Duodenal mucosa (tissue), 2 donors: ENCODE results near the gene ADD1.

ENCODE experiments used
- H3K27ac ChIP-seq: one replicate; pipeline ENCODE4 v1.7.0; 2013; ENCODE audit warnings: low read depth, low read length
- H3K27me3 ChIP-seq, 2 donors: one replicate each; pipeline ENCODE4 v1.7.0; 2013; ENCODE audit warnings: low read length in 2 of 2, control low read depth in 1 of 2; ENCODE audit not compliant: insufficient read depth in 2 of 2, control insufficient read depth in 1 of 2
- H3K36me3 ChIP-seq, 2 donors: one replicate each; pipeline ENCODE4 v1.7.0; 2013; ENCODE audit warnings: low read length in 2 of 2, control low read depth in 1 of 2; ENCODE audit not compliant: insufficient read depth in 2 of 2, control insufficient read depth in 1 of 2
- H3K4me1 ChIP-seq, 2 donors: one replicate each; pipeline ENCODE4 v1.7.0; 2013; ENCODE audit warnings: low read length in 2 of 2, control low read depth in 1 of 2; ENCODE audit not compliant: insufficient read depth in 2 of 2, control insufficient read depth in 1 of 2
- H3K4me3 ChIP-seq, 2 donors: one replicate each; pipeline ENCODE4 v1.7.0; 2013; ENCODE audit warnings: low read length in 2 of 2, low read depth in 1 of 2
- H3K9ac ChIP-seq, 2 donors: one replicate each; pipeline ENCODE4 v1.7.0; 2013; ENCODE audit warnings: low read length in 2 of 2, low read depth in 1 of 2
- H3K9me3 ChIP-seq, 2 donors: one replicate each; pipeline ENCODE4 v1.7.0; 2013; ENCODE audit warnings: low read length in 2 of 2, control low read depth in 1 of 2; ENCODE audit not compliant: control insufficient read depth in 1 of 2

Gene ADD1

DNA sequence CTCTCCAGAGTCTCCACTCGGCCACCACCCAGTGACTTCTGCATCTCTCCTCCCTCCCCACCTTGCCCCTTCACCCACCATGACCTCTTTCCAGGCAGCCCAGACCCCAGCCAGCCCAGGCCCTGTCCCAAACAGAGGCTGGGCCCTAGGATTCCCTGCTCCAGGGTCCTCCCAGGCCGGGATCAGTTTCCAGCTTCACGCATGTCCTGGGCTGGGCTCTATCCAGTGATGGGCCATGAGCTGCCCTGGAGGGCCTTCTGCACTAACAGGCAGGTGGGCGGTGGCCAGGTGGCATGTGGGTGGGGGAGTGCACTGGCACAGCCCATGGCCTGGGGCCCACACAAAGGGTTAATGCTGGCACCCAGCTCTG, 20.4 kb upstream of the ADD1 start:
- Histone ChIP-seq H3K4me3 (no peak overlapping the region), H3K9me3 (no peaks in the 10 kb centered on the region), H3K4me1 (peaks cover 7 to 20% of the 10 kb centered on the region in 2 donors), H3K27ac (no peak overlapping the region), H3K27me3 (no peaks in the 10 kb centered on the region), H3K9ac (no peak overlapping the region), H3K36me3 (peaks cover 20 to 71% of the 10 kb centered on the region in 2 donors)

DNA sequence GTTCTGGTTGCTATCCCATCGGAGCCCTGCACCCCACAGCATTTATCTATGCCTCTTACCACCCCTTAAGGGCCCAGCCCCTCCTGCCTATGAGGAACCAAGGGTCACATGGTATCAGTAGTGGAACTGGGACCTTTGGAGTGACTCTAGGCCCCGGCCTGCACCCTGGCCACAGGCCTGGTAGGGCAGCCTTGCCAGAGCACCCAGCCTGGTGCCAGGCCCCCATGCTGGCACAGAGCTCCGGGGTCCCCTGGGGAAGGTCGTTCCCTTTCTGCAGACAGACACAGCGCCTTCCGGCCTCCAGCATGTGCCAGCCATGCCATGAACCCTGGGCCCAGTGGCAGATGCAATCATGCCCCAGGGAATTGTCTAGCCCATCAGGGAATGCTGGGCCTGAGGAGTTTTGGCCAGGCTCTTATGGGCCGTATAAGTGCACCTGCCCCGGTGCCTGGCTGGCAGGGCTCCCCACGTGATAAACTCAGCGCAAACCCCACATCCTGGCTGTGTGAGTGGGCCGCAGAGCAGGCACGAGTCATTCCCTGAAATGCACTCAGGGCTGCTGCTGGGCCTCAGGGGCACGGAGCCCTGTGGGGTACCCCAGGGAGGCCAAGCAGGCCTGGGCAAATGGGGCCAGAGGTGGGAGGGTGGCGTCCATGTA, 19.8 kb upstream of the ADD1 start:
- Histone ChIP-seq H3K9ac (no peak overlapping the region), H3K4me1 (peaks cover 7 to 20% of the 10 kb centered on the region in 2 donors), H3K36me3 (peaks cover 20 to 76% of the 10 kb centered on the region in 2 donors)

GRCh38 chr4:2824329-2824835, 19.3 kb upstream of the ADD1 start:
- no peak overlapping the region for H3K4me3 ChIP-seq
- no peaks in the 10 kb centered on the region for H3K9me3 ChIP-seq
- H3K27ac ChIP-seq: no peak overlapping the region
- H3K4me1 ChIP-seq: peaks cover 7 to 19% of the 10 kb centered on the region in 2 donors
- H3K9ac ChIP-seq: no peak overlapping the region
- no peaks in the 10 kb centered on the region for H3K27me3 ChIP-seq
- H3K36me3 ChIP-seq: peaks cover 20 to 78% of the 10 kb centered on the region in 2 donors

More for the DNA sequence above, 19.8 kb upstream of the ADD1 start:
- H3K27me3 ChIP-seq: no peaks in the 10 kb centered on the region
- H3K9me3 ChIP-seq: no peaks in the 10 kb centered on the region
- H3K4me3 ChIP-seq: no peak overlapping the region
- no peak overlapping the region for H3K27ac ChIP-seq

GRCh38 chr4:2824836-2825381, 18.7 kb upstream of the ADD1 start:
- Histone ChIP-seq H3K9ac (no peak overlapping the region), H3K27ac (no peak overlapping the region), H3K27me3 (no peaks in the 10 kb centered on the region), H3K4me1 (peaks cover 7 to 15% of the 10 kb centered on the region in 2 donors), H3K9me3 (no peaks in the 10 kb centered on the region), H3K36me3 (peaks cover 20 to 83% of the 10 kb centered on the region in 2 donors), H3K4me3 (no peak overlapping the region)

DNA sequence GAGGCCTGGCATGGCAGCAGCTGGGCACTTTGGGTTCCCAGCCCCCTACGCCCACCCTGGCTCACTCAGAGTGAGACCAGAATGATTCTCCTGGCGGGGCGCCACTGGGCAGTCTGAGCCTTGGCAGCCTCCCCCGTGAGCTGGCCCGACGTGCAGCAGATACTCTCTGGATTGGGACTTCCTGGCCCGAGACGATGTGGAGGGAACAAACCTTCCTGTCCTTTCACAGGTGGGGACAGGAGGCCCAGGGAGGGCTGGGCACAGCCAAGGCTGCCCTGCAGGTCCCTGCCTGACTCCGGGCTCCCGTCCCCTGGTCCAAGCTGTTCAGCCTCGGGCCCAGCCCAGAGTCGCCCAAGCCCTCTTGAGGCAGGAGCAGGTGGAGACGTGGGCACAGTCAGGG, 17.9 kb upstream of the ADD1 start:
- Histone ChIP-seq H3K4me1 (peaks cover 7 to 15% of the 10 kb centered on the region in 2 donors), H3K4me3 (no peak overlapping the region), H3K36me3 (peaks cover 22 to 89% of the 10 kb centered on the region in 2 donors), H3K27me3 (no peaks in the 10 kb centered on the region), H3K9me3 (no peaks in the 10 kb centered on the region), H3K9ac (no peak overlapping the region), H3K27ac (no peak overlapping the region)

- Histone ChIP-seq H3K36me3 (peaks cover 23 to 93% of the 10 kb centered on the region in 2 donors), H3K27ac (no peak overlapping the region)
Observed at GRCh38 chr4:2827071-2827873, 16.4 kb upstream of the ADD1 start.

DNA sequence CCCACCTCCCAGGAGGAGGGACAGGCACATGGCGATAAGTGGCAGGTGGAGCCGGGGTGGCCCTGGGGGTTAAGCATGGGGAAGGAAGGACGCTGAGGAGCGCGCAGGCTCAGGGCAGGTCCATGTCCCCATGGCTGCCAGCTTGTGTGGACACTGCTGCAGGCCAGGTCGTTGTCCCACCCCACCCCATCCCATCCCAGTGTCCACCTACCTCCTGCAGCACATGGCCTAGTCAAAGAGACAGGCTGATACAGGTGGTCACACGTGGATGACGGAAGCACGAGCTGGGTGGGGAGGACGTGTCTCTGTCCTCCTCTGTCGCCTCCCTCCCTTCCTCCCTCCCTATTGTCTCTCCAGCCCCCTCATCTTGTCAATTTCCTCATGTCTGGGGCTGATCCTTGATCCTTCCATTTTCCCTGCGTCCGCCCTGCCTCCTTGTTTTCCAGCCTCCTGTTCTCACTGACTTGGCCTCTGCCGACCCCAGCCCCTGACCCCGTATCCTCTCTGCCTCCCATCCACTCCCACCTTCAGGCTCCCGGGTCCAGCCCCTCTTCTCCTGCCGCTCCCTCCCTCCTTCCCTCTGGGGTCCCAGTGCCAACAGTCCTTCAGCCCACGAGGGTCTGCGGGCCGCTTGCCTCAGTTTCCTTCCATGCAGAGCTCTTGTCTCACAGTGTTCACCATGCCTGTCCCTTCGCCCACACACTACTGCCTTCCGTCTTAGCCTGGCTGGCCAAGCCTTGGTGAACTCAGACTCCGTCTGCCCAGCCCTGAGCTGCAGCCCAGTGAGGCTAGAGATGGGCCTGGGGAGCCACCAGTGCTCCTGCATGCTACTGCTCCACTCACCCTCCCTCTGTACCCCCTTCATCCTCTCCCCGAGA, 15.5 kb upstream of the ADD1 start:
- Histone ChIP-seq H3K36me3 (peaks cover 23 to 93% of the 10 kb centered on the region in 2 donors), H3K4me3 (no peak overlapping the region), H3K4me1 (peaks cover 6 to 11% of the 10 kb centered on the region in 2 donors), H3K9me3 (no peaks in the 10 kb centered on the region), H3K27me3 (no peaks in the 10 kb centered on the region), H3K27ac (no peak overlapping the region), H3K9ac (no peak overlapping the region)

More at GRCh38 chr4:2827071-2827873, 16.4 kb upstream of the ADD1 start:
- H3K4me3 ChIP-seq: no peak overlapping the region
- H3K9ac ChIP-seq: no peak overlapping the region
- H3K4me1 ChIP-seq: peaks cover 7 to 15% of the 10 kb centered on the region in 2 donors
- no peaks in the 10 kb centered on the region for H3K27me3 ChIP-seq
- no peaks in the 10 kb centered on the region for H3K9me3 ChIP-seq

- Histone ChIP-seq H3K27me3 (no peaks in the 10 kb centered on the region), H3K9ac (no peak overlapping the region), H3K4me1 (peaks cover 0 to 6% of the 10 kb centered on the region in 2 donors), H3K9me3 (no peaks in the 10 kb centered on the region), H3K36me3 (peaks cover 27 to 93% of the 10 kb centered on the region in 2 donors), H3K27ac (no peak overlapping the region), H3K4me3 (no peak overlapping the region)
Observed at GRCh38 chr4:2828758-2829181, 14.9 kb upstream of the ADD1 start.

GRCh38 chr4:2829321-2829932, 14.2 kb upstream of the ADD1 start:
- Histone ChIP-seq H3K9ac (no peak overlapping the region), H3K9me3 (no peaks in the 10 kb centered on the region), H3K4me1 (peaks cover 0 to under 1% of the 10 kb centered on the region in 2 donors), H3K27ac (no peak overlapping the region), H3K36me3 (peaks cover 28 to 93% of the 10 kb centered on the region in 2 donors), H3K27me3 (no peaks in the 10 kb centered on the region), H3K4me3 (no peak overlapping the region)
